LHCN-M2 (cell line): ENCODE measurements around the gene ERVK3-1. TPM values are rescaled to one million over a fixed set of nuclear protein-coding genes. Genes with fewer than 3 reads are reported as not detected.
"Not testable (repeated sequence)": the region's sequence is repeated elsewhere in the genome, so short reads cannot be mapped to it uniquely, and the experiment has no call there.

Experiments
- DNase-seq: peaks from one replicate; pipeline ENCODE4 v3.0.0-alpha.2; 2012; ENCODE audit warnings: low read depth
- polyA plus RNA-seq: library from polyadenylated mRNA; unstranded; fragments of >200 nt; gene quantifications from one replicate; pipeline ENCODE4 v1.2.1, GENCODE V29; 2012; ENCODE audit warnings: missing spikeins
- total RNA-seq: library from RNA; depleted of rRNA; stranded (reverse); fragments of >200 nt; gene quantifications from 2 replicates; pipeline ENCODE4 v1.2.3, GENCODE V29; 2014; rRNA removed

ERVK3-1 gene, protein sequence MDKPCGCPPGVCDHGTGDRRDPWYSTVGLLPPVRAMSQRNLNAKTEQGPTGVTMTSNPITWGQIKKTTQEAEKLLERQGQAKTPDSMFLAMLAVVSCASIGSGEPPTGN
- total RNA-seq, result 52.8 and 59.9 TPM in 2 replicates
- polyA plus RNA-seq, result 43.6 TPM

DNA sequence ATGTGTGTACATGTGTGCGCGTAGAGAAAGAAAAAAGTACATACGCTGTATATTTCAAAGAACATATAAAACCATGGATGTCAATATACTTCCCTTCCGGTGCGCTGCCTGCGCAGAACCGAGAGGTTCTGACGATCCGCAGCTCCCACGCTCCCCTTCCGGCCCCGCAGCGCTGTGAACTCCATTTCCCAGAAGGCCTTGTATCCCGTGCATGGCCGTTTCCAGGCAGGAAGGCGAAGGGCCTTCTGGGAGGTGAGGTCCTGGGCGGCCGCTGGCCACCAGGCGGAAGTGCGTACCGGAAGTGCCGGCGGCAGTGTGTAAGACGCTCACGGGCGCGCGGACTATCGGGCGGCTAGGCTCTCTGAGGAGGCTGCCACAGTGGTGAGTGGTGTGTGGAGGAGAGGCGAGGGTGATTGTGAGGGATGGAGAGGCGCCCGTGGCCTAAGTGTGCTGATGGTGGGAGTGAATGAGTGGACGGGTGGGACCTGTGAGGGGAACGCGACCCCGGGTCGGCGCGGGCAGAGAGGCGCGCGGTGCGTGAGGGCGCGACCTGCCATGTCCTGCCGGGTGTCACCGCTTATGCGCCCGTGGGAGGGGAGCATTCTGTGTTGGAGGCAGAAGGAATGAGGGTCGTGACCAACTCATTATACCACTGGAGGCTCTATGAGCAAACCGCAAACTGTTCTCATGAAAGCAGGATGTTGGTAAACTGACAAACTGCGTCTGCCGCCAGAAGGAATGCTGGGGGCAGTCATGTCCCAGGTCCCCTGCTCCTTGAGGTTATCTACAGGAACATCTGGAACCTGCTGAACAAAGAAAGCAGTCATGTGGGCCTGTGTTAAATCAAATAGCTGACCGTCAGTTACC, at the start of gene ERVK3-1:
TSS of gene ERVK3-1 (plus strand) at position 313 of the 867 bp plus-strand sequence. CDS start 6,792 bp downstream, outside the sequence.
- peak; percentile 94 for DNase-seq

- not testable (repeated sequence) for DNase-seq
Observed at GRCh38 chr19:58258259-58258658, 46.9 kb upstream of the ERVK3-1 start.

GRCh38 chr19:58261600-58261967, 43.6 kb upstream of the ERVK3-1 start:
- peak; percentile 13 for DNase-seq

GRCh38 chr19:58261968-58262921, 42.9 kb upstream of the ERVK3-1 start:
- DNase-seq, result peak; percentile 19

GRCh38 chr19:58262922-58263296, 42.3 kb upstream of the ERVK3-1 start:
- peak; percentile 6 for DNase-seq

DNA sequence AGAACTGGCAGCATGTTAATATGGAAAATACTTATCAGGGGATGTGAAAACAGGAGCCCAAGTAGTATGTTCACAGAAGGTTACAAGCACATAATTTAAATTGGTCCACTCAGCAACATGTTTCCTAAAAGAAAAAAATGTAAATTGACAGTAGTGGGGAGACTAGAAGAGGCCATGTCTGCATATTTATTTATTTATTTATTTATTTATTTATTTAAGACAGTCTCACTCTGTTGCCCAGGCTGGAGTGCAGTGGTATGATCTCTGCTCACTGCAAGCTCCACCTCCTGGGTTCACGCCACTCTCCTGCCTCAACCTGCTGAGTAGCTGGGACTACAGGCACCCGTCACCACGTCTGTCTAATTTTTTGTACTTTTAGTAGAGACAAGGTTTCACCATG, 40.1 kb upstream of the ERVK3-1 start:
- DNase-seq, result no peak

DNA sequence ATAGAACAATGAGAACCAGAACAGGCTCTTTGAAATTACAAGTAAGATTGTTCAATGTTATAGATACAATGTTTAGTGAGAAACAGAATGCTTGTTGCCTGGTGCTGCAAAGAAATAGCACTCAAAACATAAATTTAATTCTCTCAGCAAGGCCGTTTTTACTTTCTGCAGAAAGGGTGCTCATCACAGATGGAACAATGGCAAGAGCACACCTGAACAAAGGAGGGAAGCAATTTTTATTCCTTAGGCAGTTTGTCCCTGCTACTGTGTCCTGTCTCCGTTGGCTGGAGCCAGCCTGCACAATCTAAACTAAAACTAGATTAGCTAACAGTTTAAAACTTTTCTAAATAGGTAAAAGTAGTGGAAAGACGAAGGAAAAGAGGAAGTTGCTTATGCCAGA, 36.8 kb upstream of the ERVK3-1 start:
- DNase-seq, result no peak

DNA sequence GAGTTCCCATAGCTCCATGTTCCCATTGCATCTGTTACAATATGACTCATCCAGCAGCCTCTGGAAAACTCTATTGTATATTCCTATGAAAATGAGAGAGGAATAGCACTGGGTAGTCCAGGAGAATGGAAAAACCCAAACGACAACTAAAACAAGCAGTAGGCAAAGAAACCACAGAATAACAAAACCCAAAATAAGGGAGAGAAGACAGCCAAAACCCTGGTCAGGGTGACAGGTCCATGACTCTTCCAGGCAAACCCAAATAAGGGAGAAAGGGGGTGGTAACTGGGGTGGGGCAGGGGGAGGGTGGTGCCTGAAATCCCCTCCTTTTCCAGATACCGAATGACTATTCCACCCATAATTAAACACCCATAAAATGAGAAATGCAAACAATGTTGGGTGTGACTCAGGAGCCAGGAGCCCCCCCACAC, 30.4 kb upstream of the ERVK3-1 start:
- peak; percentile 90 for DNase-seq

DNA sequence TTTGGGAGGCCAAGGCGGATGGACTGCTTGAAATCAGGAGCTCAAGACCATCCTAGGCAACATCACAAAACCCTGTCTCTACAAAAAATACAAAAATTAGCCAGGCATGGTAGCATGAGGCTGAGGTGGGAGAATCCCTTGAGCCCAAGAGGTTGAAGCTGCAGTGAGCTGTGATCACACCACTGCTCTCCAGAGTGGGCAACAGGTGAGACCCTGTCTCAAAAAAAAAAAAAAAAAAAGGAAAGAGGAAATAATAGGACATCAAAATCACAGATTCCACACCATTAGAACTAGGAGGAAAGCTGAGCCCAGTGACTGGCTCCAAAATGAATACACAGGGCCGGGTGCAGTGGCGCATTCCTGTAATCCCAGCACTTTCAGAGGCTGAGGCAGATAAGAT, 29.6 kb upstream of the ERVK3-1 start:
- DNase-seq, result no peak

DNA sequence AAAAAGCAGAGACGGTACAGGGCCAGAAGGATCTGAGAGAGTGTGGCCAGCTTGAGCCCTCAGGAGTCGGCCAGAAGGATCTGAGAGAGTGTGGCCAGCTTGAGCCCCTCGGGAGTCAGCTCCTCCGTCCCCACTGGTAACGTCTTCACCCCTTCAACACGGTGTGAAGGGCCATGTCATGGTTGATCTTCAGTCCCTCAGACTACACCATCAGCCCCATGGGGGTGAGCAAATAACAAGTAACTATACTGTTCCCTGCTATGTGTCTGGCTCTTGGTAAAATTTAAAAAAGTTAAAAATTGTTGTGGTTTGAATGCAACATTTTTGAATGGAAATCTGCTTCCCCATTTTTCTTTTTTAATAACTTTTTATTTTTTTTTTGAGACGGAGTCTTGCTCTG, 28.0 kb upstream of the ERVK3-1 start:
- DNase-seq, result no peak

DNA sequence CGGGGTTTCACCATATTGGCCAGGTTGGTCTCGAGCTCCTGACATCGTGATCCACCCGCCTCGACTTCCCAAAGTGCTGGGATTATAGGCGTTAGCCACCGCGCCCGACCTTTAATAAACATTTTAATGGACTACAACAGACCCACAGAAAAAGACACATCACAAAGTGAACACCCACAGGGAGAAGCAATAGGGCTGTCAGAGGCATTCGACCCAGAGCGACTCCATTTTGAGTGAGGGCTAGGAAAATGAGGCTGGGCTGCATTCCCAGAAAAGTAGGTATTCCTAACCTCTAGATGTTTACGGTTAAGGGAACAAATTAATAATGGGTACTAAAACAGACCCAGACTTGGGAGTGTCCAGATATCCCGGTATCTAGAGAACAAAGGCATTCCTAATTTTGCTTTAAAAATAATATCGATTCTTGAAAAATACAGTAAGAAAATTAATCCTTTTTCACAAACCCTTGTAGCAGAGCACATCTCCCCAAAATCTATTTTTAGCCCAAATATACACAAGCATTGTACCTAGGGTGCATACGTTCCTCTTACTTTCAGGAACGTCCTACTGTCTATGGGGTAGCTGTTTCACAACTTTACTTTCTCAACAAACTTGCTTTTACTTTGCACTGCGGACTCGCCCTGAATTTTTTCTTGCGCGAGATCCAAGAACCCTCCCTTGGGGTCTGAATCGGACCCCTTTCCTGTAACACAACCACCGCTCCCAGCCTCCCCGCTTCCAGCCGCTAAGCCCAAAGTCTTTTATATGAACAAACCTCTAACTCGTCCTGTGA, 27.2 kb upstream of the ERVK3-1 start:
- no peak for DNase-seq

- DNase-seq, result peak; percentile 99
Observed at GRCh38 chr19:58278541-58279041, 26.6 kb upstream of the ERVK3-1 start, which contains the start of gene ZNF8. Gene ZNF8, plus strand, starts transcription at chr19:58278955. Its CDS starts 127 bp downstream, at chr19:58279082.

DNA sequence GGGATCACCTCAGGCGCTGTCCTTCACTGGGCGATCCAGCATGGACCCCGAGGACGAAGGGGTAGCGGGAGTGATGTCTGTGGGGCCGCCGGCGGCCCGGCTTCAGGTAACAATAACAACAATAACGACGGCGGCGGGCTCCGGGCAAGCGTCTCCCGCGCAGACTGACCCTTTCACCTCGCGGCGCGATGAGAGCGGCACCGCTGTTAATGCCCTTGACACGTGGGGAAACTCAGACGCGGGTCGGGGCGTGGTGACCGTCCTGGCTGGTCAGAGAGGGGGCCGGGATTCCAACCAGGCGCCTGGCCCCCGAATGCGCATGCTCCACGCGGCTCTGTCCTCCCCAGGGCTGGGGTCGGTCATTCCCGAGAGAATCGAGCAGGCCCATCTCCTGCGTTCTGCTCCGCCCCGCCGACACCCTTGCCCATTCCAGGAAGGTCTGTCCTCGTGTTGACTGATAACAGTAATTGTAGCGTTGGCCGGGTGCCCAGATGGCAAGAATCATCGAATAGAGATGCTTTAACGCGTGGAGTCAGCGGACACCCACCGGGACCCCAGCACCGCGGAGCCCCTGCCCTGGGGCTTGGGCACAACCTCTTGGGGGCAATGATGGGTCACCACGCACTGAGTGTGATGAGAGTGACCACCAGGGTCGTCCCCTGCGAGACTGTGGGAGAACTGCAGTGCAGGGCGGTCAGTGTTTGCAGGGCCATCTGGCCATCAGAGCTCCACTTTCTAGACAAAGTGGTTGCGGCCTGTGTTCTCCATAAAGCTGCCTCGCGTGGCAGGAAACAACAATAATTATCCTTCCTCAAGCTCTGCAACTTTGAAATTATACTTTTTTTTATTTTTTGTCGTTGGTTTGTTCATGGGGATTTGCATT, 25.9 kb upstream of the ERVK3-1 start:
- DNase-seq, result peak; percentile 52

GRCh38 chr19:58279925-58280316, 25.3 kb upstream of the ERVK3-1 start:
- DNase-seq, result no peak

- no peak for DNase-seq
Observed at GRCh38 chr19:58284199-58284598, 21.0 kb upstream of the ERVK3-1 start.

GRCh38 chr19:58291943-58292342, 13.2 kb upstream of the ERVK3-1 start:
- no peak for DNase-seq

DNA sequence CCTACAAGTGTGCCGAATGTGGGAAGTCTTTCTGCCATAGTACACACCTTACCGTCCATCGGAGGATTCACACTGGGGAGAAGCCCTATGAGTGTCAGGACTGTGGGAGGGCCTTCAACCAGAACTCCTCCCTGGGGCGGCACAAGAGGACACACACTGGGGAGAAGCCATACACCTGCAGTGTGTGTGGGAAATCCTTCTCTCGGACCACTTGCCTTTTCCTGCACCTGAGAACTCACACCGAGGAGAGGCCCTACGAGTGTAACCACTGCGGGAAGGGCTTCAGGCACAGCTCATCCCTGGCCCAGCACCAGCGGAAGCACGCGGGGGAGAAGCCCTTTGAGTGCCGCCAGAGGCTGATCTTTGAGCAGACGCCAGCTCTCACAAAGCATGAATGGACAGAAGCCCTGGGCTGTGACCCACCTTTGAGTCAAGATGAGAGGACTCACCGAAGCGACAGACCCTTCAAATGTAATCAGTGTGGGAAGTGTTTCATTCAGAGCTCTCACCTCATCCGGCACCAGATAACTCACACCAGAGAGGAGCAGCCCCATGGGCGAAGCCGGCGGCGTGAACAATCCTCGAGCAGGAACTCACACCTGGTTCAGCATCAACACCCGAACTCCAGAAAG, 10.3 kb upstream of the ERVK3-1 start:
- no peak for DNase-seq

DNA sequence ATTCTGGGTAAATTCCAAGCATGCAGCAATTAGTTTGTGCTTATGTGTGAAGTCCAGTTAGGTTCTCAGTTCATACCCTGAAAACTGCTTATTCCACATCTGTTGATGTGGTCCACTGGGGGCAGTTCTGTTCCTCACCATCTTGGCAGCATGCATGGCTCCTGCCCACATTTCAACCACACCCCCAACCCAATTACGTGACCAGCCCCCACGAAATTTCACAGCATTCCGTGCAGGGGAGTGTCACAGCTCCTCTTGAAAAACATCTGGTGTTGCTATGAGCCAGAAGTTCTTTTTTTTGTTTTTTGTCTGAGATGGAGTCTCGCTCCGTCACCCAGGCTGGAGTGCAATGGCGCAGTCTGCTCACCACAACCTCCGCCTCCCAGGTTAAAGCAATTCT, 9.1 kb upstream of the ERVK3-1 start:
- DNase-seq, result no peak

DNA sequence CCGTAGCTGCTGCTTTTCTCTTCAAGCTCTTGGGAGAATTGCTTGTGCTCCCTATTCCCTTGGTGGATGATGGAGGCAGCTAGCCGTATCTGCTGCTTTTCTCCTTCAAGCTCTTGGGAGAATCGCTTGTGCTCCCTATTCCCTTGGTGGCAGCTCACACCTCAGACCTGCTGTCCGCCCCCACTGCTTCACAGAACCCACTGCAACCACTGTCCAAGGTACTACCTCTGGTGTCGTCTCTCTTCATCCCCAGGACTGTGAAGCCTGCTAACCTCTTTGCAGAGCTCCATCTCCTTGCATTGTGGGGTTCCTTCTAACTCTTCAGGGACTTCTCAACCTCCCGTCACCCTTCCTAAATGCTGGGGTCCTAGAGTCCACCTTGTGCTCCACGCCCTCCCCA, 4.6 kb upstream of the ERVK3-1 start:
- DNase-seq, result no peak
